Astrocyte (in vitro differentiated cells and primary cell): ENCODE measurements around the gene BTBD3. TPM values are rescaled to one million over a fixed set of nuclear protein-coding genes. Genes with fewer than 3 reads are reported as not detected.

Source experiments
- DNase-seq: peaks from one replicate; pipeline ENCODE4 v3.0.0-alpha.2; 2010; ENCODE audit warnings: low read depth
- FAIRE-seq: peaks from 2 replicates; lab custom pipeline; 2011; peaks lifted over from hg19 to GRCh38; lab: Jason Lieb, UNC
- H2AFZ ChIP-seq: 2 replicates; pipeline ENCODE4 v1.6.0; 2012; ENCODE audit warnings: low read depth, low read length, inconsistent platforms
- H3K27ac ChIP-seq: 2 replicates; pipeline ENCODE4 v1.5.1; 2011; ENCODE audit warnings: low read depth, low read length, inconsistent platforms
- H3K27me3 ChIP-seq: 2 replicates; pipeline ENCODE4 v1.6.0; 2011; ENCODE audit warnings: low read length, inconsistent platforms; ENCODE audit not compliant: insufficient read depth
- H3K36me3 ChIP-seq: 2 replicates; pipeline ENCODE4 v1.5.1; 2011; ENCODE audit warnings: low read length, inconsistent platforms; ENCODE audit not compliant: insufficient read depth
- H3K4me1 ChIP-seq: 2 replicates; pipeline ENCODE4 v1.5.1; 2011; ENCODE audit warnings: low read length, inconsistent platforms; ENCODE audit not compliant: insufficient read depth
- H3K4me2 ChIP-seq: 2 replicates; pipeline ENCODE4 v1.6.0; 2012; ENCODE audit warnings: low read length, inconsistent platforms
- H3K4me3 ChIP-seq: 2 replicates; pipeline ENCODE4 v1.5.1; 2011; ENCODE audit warnings: low read depth, mild to moderate bottlenecking, low read length, inconsistent platforms; ENCODE audit not compliant: insufficient read depth
- H3K79me2 ChIP-seq: 2 replicates; pipeline ENCODE4 v1.6.0; 2012; ENCODE audit warnings: mild to moderate bottlenecking, low read length, inconsistent platforms; ENCODE audit not compliant: insufficient read depth
- H3K9ac ChIP-seq: 2 replicates; pipeline ENCODE4 v1.6.0; 2012; ENCODE audit warnings: mild to moderate bottlenecking, low read length, inconsistent platforms
- H3K9me3 ChIP-seq: 2 replicates; pipeline ENCODE4 v1.5.1; 2012; ENCODE audit warnings: low read depth, mild to moderate bottlenecking, low read length, inconsistent platforms; ENCODE audit not compliant: insufficient read depth
- H4K20me1 ChIP-seq: 2 replicates; pipeline ENCODE4 v1.6.0; 2012; ENCODE audit warnings: low read length, inconsistent platforms; ENCODE audit not compliant: insufficient read depth
- H3K27ac Mint-ChIP-seq: one replicate; pipeline ENCODE4 v1.8.0; 2021; ENCODE audit warnings: mild to moderate bottlenecking, mixed read lengths; ENCODE audit not compliant: unreplicated experiment
- H3K27me3 Mint-ChIP-seq: one replicate; pipeline ENCODE4 v1.8.0; 2021; ENCODE audit warnings: low read depth, mixed read lengths; ENCODE audit not compliant: unreplicated experiment
- H3K36me3 Mint-ChIP-seq: one replicate; pipeline ENCODE4 v1.8.0; 2021; ENCODE audit warnings: low read depth, mixed read lengths; ENCODE audit not compliant: unreplicated experiment
- H3K4me1 Mint-ChIP-seq: one replicate; pipeline ENCODE4 v1.8.0; 2021; ENCODE audit warnings: low read depth, mixed read lengths; ENCODE audit not compliant: unreplicated experiment
- H3K4me3 Mint-ChIP-seq: one replicate; pipeline ENCODE4 v1.8.0; 2021; ENCODE audit warnings: mild to moderate bottlenecking, moderate library complexity, mixed read lengths; ENCODE audit not compliant: unreplicated experiment
- H3K9me3 Mint-ChIP-seq: one replicate; pipeline ENCODE4 v1.8.0; 2021; ENCODE audit warnings: mild to moderate bottlenecking, mixed read lengths; ENCODE audit not compliant: unreplicated experiment
- CTCF ChIP-seq: IDR thresholded peaks from 2 replicates; pipeline ENCODE4 v1.5.1; 2011; ENCODE audit warnings: low read depth, mild to moderate bottlenecking, inconsistent platforms, low read length, moderate library complexity; ENCODE audit not compliant: insufficient read depth
- EZH2 ChIP-seq: IDR thresholded peaks from 2 replicates; pipeline ENCODE4 v1.6.1; 2012; ENCODE audit warnings: mild to moderate bottlenecking, low read length, inconsistent platforms; ENCODE audit not compliant: insufficient read depth
- total RNA-seq: library from RNA; stranded (reverse); gene quantifications from 2 replicates; pipeline ENCODE4 v1.2.1, GENCODE V29; 2021

BTBD3 gene
- total RNA-seq, 1 donor from 2014 or later = 35.9 TPM

- Mint-ChIP-seq H3K9me3 (no peaks in the 10 kb centered on the region), H3K27ac (no peak overlapping the region), H3K4me1 (peaks cover 7% of the 10 kb centered on the region), H3K27me3 (no peaks in the 10 kb centered on the region), H3K4me3 (no peak overlapping the region), H3K36me3 (peaks cover 9% of the 10 kb centered on the region)
- H3K4me1 ChIP-seq = no peaks in the 10 kb centered on the region
- H3K36me3 ChIP-seq = peaks cover 21% of the 10 kb centered on the region
- H3K4me3 ChIP-seq = no peak overlapping the region
- TF ChIP-seq EZH2 = no peak
- TF ChIP-seq CTCF = no peak
- no peak overlapping the region for H3K4me2 ChIP-seq
- no peak for DNase-seq
- peaks cover 7% of the 10 kb centered on the region for H4K20me1 ChIP-seq
- H2AFZ ChIP-seq = no peak overlapping the region
- no peak overlapping the region for H3K27ac ChIP-seq
- FAIRE-seq = no peak
- no peaks in the 10 kb centered on the region for H3K9me3 ChIP-seq
- peaks cover 6% of the 10 kb centered on the region for H3K79me2 ChIP-seq
- H3K9ac ChIP-seq = no peak overlapping the region
- H3K27me3 ChIP-seq = no peaks in the 10 kb centered on the region
Measured at GRCh38 chr20:11924923-11925322, 7.2 kb downstream of the BTBD3 start.

DNA sequence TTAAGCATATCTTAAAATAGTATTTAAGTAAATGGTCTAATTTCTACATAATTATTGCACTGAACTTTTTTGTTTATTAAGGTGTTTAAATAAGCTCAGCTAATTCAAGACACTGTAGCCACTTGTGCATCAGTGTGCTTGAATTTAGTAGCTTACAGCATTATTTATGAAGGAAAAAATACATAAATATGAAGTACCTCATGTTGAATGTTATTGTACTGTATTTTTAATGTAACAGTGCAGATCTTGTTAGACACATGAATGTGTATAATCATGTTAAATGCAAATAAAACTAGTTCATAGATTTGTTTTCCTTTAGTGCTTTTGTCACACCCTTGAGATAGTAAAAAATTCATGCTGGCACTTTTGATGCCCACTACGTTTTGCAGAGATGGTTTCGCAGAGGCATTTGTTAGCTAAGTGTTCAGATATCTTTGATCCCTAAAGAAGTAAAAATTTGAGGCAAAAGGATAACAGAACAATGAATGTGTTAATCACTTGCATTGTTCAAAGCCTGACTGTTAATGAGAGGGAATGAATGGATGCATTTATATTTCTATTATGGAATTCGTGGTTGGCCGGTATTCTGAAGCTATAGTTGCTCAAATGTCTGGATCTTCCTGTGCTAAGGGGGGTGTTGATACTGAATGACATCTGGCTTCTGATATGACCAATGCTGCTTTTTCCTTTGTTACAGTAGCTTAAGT is 8.8 kb downstream of the BTBD3 start:
- no peak overlapping the region for H2AFZ ChIP-seq
- peaks cover 21% of the 10 kb centered on the region for H3K36me3 ChIP-seq
- no peak overlapping the region for H3K4me2 ChIP-seq
- H3K4me3 Mint-ChIP-seq = no peak overlapping the region
- H3K4me1 ChIP-seq = no peaks in the 10 kb centered on the region
- peaks cover 3% of the 10 kb centered on the region for H4K20me1 ChIP-seq
- no peaks in the 10 kb centered on the region for H3K9me3 Mint-ChIP-seq
- DNase-seq (no peak), FAIRE-seq (no peak)
- no peak overlapping the region for H3K27ac ChIP-seq
- H3K79me2 ChIP-seq = peaks cover 5% of the 10 kb centered on the region
- no peak overlapping the region for H3K27ac Mint-ChIP-seq
- no peak overlapping the region for H3K9ac ChIP-seq
- no peaks in the 10 kb centered on the region for H3K27me3 ChIP-seq
- TF ChIP-seq EZH2 (no peak), CTCF (no peak)
- H3K36me3 Mint-ChIP-seq = peaks cover 13% of the 10 kb centered on the region
- H3K4me3 ChIP-seq = no peak overlapping the region
- peaks cover 7% of the 10 kb centered on the region for H3K4me1 Mint-ChIP-seq
- H3K27me3 Mint-ChIP-seq = no peaks in the 10 kb centered on the region
- no peaks in the 10 kb centered on the region for H3K9me3 ChIP-seq

- no peaks in the 10 kb centered on the region for H3K27me3 ChIP-seq
- H3K27ac ChIP-seq = no peak overlapping the region
- peaks cover 3% of the 10 kb centered on the region for H3K79me2 ChIP-seq
- no peak overlapping the region for H3K4me3 Mint-ChIP-seq
- no peak overlapping the region for H3K4me3 ChIP-seq
- H3K9ac ChIP-seq = no peak overlapping the region
- H3K9me3 Mint-ChIP-seq = no peaks in the 10 kb centered on the region
- FAIRE-seq = no peak
- H3K4me1 Mint-ChIP-seq = peaks cover 7% of the 10 kb centered on the region
- no peaks in the 10 kb centered on the region for H3K4me1 ChIP-seq
- TF ChIP-seq CTCF = no peak
- TF ChIP-seq EZH2 = no peak
- H4K20me1 ChIP-seq = no peaks in the 10 kb centered on the region
- H3K27me3 Mint-ChIP-seq = no peaks in the 10 kb centered on the region
- no peak overlapping the region for H3K4me2 ChIP-seq
- peaks cover 11% of the 10 kb centered on the region for H3K36me3 ChIP-seq
- no peaks in the 10 kb centered on the region for H3K9me3 ChIP-seq
- H3K36me3 Mint-ChIP-seq = peaks cover 8% of the 10 kb centered on the region
- H2AFZ ChIP-seq = no peak overlapping the region
- H3K27ac Mint-ChIP-seq = no peak overlapping the region
- DNase-seq = no peak
Measured at GRCh38 chr20:11929947-11930346, 12.3 kb downstream of the BTBD3 start.
